ENCODE data around the gene GSTM1.
A peak's percentile ranks its signal among the peaks of the same experiment; 100 is the strongest.
"Not testable (repeated sequence)": the region's sequence is repeated elsewhere in the genome, so short reads cannot be mapped to it uniquely, and the experiment has no call there.

Gene GSTM1

DNA sequence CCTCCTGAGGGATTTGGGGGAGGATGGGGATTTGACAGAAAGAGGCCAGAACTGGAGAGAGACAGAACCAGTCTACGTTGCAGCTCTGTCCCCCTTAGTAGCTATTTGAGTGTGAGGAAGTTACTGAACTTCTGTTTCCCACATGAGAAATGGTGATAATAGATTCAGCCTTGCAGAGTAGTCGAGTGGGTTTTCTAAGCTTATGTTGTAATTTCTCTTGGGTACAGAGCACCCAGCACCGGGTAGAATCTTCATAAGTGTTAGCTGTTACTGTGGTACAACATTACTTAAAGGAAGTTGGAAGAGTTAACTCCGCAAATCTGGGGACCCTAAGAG, 27.0 kb upstream of the GSTM1 start:
- DNase-seq = not testable (repeated sequence)

DNA sequence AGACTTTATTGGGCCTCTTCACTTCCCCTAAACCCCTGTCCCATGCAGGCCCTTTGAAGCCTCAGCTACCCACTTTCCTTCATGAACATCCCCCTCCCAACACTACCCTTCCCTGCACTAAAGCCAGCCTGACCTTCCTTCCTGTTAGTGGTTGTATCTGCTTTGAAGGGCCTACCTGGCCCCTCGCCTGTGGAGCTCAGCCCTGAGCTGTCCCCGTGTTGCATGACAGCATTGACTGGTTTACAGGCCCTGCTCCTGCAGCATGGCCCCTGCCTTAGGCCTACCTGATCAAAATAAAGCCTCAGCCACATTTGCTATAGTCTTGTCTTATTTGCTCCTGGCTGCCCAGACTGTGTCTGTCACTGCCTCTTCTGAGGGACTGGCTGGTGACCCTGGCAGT, 26.2 kb upstream of the GSTM1 start:
- no peak for DNase-seq

DNA sequence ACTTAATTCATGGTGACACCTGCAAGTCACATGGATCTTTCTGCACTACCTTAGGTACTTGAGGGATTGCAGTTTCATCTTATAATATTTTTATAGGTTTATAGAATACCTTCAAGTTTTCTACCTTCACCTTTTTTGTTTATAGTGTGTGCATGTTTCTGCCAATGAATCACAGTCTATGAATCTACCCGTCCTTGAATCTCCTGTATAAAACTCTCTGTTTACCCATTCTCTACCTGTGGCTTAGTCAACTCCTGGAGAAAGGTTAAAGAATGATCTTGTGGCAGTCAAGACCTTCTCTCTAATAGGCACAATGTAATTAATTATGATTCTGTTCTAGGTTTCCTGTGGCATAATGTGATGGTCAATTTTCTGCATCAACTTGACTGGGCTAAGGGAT, 22.9 kb upstream of the GSTM1 start:
- no peak for DNase-seq

DNA sequence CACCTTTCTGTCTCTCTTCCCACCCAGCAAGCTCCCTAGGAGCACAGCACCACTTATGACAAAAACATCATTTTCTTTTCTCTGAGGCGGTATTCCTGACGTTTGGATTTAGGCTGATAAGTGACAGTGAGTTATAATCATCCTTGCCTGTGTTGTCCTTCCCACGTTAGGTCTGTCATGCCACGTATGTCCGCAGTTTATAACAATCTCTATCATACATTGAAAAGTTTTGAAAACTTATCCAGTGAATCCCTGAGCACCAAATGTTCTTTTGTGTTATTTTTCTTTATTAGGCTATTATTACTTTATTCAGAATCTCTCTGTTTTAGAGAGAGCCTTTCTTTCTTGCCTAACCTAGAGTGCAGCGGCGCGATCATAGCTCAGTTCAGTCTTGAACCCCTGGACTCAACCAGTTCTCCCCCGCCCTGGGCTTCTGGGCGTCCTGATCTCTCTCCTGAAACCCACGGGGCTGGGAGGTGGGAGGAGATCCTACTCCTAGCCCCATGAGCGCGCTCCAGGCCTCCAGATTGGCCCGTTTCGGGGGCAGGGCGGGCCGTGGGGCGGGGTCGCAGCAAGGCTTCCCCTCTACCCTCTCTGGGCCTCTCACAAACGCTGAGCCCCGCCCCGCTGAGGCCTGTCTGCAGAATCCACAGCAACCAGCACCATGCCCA, 20.0 kb upstream of the GSTM1 start, which contains the start of gene GSTM2:
Gene GSTM2, plus strand, starts transcription at position 606 of the 671 bp plus-strand sequence. Its CDS starts 59 bp downstream, at position 665.
- peak; percentile 70 to 77 for DNase-seq

DNA sequence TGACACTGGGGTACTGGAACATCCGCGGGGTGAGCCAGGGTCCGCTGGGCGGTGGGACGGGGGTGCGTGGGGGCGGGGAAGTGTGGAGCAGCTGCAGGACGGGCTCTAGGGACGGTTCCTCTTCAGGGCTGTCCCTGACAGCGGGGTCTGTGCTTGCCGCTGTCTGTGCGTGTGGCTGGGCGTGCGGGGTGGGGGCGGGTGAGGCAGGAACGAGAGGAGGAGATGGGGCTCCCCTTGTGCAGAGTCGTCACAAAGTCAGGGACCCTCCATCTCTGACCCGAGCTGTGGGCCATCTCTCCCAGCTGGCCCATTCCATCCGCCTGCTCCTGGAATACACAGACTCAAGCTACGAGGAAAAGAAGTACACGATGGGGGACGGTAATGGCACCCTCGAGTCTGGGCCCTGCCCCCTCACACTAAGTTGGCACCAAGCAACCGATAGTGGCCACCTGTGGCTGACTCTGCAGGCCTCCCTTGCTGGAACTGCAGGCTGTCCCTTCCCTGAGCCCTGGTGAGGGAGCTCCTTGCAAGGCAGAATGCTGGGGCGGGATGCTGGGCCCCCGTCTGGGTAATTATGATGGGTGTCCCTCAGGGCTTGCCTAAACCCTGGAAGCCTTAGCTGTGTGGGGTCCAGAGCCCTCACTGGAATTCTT, 19.4 kb upstream of the GSTM1 start:
- no peak for DNase-seq

DNA sequence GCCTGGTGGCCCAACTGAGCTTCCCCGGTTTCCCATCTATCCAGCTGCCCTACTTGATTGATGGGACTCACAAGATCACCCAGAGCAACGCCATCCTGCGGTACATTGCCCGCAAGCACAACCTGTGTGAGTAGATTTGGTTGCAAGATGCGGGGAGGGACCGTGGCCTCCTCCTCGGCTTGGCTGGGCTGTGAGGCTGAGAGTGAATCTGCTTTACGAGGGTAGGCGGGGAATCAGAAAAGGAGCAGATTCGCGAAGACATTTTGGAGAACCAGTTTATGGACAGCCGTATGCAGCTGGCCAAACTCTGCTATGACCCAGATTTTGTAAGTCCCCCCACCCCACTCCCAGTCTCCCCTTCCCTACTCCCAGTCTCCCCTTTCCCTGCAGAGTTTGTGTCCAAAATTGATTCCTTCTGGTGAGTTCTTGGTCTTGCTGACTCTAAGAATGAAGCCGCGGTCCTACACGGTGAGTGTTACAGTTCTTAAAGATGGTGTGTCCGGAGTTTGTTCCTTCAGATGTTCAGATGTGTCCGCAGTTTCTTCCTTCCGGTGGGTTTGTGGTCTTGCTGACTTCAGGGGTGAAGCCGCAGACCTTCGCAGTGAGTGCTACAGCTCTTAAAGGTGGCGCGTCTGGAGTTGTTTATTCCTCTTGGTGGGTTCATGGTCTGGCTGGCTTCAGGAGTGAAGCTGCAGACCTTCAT, 18.2 kb upstream of the GSTM1 start:
- DNase-seq = no peak

DNA sequence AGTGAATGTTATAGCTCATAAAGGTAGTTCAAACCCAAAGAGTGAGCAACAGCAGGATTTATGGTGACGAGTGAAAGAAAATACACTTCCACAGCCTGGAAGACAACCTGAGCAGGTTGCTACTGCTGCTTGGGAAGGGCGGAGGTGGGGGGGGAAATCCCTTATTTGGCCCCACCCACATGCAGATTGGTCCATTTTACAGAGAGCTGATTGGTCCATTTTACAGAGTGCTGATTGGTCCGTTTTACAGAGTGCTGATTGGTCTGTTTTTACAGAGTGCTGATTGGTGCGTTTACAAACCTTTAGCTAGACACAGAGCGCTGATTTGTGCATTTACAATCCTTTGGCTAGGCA, 17.7 kb upstream of the GSTM1 start:
- not testable (repeated sequence) for DNase-seq

DNA sequence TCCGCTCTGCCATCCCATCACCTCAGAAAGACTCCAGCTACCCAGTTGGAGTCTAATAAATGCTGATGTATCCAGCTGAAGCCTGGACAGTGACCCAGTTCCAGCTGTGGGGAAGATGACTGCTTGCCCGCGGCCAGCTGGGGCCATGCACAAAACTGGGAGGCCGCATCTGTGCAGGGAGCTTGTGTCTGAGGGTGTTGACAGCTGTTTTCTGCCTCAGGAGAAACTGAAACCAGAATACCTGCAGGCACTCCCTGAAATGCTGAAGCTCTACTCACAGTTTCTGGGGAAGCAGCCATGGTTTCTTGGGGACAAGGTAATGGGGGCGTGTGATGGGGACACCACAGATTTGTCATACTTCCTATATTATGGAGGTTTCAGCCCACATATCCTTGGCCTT, 16.6 kb upstream of the GSTM1 start:
- no peak for DNase-seq

DNA sequence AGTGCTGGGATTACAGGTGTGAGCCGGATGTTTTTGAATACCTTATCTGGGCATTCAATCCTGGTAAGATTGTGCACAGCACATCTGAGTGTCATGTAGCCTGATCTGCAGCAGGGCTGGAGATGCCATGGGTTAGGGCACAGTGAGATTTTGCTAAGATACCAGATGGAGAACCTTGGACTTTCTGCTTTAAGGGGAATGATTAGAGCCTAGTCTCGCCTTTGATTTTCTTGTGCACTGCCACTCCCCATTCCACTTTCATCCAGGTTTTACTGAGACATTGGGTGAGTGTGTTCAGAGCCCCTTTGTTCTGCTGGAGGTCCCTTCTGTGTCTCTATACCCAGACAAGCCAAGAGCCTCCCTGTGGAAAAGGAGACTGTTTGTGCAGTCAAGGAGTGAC, 13.8 kb upstream of the GSTM1 start:
- not testable (repeated sequence) for DNase-seq

DNA sequence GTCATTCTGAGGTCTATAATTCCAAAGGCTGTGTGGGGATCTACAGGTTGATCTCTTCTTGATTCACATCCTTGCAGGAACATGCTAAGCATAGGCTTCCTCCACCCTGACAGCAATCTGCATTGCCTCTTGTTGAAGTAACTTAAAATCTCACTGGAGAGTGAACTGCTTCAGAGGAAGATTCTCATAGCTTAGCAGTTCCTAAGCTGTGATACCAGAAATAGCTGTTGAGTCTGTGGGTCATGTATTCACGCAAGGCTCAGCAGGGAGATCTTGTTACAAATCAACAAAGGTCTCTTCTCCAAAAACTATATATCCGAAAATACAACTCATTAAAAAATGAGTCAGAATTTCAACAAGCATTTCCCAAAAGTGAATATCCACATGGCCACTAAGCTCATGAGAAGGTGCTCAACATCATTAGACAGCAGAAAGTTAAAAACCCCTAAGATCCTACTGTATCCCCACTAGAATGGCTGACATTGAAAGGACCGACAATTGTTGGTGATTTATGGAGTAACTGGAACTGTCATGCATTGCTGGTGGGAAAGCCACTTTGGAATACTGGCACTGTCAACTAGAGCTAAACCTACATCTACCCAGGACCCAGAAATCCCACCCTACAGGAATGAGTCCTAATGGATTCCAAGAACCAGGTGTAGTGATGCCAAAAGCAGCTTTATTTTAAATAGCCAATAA, 10.8 kb upstream of the GSTM1 start:
- not testable (repeated sequence) for DNase-seq

DNA sequence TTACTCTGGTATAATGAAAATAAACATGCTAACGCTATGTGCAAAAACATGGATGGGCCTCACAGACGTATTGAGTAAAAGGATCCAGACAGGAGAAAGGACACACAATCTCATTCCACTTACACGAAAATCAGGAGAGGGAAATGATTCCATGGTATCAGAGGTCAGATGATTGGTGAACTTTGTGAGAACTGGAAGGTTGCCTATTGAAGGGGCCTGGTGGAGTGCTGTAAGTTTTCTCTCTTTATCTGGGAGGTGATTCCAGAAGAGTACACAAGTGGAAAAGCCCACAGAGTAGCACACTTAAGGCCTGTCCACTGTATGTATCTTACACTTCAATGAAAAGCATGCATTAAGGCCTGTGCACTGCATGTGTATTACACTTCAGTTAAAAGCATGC, 10.2 kb upstream of the GSTM1 start:
- no peak for DNase-seq

DNA sequence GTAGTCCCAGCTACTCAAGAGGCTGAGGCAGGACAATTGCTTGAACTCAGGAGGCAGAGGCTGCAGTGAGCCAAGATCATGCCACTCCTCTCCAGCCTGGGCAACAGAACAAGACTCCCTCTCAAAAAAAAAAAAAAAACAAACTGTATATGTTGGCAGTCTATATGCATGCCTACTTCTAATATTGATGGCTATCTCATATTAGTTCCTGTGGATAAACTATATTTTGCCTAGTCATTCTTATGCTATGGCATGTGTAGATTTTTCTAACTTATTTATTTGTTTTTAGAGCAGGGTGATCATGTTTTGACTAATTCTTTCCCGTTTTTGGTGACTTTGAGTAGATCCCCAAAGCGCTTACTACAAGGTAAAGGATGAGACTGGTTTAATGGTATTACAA, 9.0 kb upstream of the GSTM1 start:
- not testable (repeated sequence) for DNase-seq

DNA sequence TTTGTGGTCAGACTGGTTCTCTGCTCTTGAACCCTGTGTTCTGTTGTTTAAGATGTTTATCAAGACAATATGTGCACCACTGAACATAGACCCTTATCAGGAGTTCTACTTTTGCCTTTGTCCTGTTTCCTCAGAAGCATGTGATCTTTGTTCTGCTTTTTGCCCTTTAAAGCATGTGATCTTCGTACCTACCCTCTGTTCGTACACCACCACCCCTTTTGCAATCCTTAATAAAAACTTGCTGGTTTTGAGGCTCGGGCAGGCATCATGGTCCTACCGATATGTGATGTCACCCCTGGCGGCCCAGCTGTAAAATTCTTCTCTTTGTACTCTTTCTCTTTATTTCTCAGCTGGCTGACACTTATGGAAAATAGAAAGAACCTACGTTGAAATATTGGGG, 2.8 kb upstream of the GSTM1 start:
- DNase-seq = not testable (repeated sequence)

DNA sequence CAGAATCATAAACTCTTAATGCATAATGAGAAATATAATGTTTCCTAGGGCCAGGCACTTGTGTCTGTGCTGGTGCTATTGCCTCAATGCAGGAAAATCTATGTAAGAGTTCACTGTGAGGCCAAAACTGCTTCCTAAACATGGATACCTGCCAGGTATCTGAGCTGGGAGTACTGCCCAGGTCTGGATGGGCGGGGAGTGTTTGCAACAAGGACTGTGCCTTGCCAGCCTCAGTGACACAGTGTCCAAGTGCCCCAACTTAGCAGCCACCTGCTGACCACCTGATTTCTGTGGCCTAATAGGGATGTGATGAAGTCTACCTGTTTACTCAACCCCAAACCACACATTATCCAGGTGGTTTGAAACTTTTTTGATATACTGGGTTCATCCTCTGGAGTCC, 2.2 kb upstream of the GSTM1 start:
- not testable (repeated sequence) for DNase-seq

DNA sequence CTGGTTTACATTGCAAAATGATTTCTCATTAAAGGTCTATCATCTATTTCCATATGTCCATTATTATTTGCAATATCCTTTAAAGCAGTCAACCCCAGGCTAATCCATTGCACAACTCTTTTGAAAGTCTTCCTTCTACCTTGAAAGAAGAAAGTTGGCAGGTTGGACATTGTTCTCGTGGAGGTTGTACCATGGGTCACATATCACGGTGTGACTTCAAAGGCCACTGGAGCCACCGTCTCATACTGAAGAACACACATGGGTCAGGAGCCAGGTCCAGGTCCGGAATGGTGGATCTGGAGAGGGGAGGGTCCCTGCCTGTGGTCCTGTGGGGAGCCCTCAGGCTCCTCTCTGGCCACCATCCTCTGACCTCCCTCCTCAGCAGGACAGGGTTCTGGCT, 1.7 kb upstream of the GSTM1 start:
- DNase-seq = not testable (repeated sequence)

DNA sequence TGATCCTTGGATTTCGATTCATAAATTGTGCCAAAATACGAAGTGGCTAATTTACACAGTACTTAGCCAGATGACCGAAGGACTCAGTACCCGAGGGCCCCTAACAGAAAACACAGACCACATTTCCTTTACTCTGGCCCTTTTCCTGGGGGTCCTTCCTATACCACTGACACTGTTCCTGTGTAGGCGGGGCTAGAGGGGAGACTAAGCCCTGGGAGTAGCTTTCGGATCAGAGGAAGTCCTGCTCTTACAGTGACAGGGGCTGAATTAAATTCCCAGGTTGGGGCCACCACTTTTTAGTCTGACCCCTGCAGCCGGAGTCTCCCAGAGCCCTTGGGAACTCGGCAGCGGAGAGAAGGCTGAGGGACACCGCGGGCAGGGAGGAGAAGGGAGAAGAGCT, 508 bp upstream of the GSTM1 start:
- not testable (repeated sequence) for DNase-seq

DNA sequence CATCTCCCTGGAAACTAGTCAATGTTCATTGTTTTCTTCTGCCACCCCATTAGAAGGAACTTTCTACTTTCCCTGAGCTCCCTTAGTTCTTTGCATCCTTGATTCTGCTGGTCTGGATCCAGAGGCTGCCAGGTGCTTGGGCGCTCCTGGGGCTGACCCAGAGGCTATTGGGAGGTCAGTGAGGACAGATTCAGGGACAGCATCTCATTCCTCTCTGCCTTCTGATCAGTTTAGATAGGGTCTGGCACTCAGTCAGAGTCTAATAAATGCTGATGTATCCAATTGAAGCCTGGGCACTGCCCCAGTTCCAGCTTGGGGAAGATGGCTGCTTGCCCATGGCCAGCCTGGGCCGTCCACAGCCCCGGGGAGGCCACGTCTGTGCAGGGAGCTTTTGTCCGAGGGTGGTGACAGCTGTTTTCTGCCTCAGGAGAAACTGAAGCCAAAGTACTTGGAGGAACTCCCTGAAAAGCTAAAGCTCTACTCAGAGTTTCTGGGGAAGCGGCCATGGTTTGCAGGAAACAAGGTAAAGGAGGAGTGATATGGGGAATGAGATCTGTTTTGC, 2.3 kb downstream of the GSTM1 start:
- no peak for DNase-seq

DNA sequence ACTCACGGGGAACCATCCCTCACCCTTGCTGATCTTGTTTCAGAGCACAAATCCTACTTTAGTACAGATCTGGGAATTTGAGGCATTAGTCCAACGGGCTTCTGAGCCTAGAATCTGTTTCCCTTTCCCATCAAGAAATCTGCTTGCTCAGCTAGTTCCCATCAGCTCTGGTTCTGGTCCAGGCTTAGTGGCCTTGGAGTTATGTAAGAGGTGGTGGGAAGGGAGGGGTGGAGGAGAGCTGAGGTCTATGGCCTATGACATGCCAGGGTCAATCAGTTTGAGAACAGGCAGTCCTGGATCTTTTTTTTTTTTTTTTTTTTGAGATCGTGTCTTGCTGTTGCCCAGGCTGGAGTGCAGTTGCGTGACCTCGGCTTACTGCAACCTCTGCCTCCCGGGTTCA, 4.1 kb downstream of the GSTM1 start:
- DNase-seq = no peak

DNA sequence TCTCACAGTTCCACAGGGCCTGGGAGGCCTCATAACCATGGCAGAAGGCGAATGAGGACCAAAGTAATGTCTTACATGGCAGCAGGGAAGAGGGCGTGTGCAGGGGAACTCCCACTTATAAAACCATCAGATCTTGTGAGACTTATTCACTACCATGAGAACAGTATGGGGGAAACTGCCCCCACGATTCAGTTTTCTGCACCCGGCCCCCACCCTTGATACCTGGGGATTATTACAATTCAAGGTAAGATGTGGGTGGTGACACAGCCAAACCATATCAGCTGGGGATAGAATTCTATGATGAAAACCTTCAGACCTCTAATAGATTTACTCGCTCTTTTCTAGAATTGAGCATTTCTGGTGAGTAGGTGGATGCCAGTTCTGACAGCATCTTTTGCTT, 6.8 kb downstream of the GSTM1 start:
- DNase-seq = not testable (repeated sequence)

DNA sequence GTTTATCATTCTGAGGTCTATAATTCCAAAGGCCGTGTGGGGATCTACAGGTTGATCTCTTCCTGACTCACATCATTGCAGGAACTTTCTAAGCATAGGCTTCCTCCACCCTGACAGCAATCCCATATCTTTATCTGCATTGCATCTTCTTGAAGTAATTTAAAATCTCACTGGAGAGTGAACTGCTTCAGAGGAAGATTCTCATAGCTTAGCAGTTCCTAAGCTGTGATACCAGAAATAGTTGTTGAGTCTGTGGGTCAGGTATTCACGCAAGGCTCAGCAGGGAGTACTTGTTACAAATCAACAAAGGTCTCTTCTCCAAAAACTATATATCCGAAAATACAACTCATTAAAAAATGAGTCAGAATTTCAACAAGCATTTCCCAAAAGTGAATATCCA, 7.5 kb downstream of the GSTM1 start:
- not testable (repeated sequence) for DNase-seq

DNA sequence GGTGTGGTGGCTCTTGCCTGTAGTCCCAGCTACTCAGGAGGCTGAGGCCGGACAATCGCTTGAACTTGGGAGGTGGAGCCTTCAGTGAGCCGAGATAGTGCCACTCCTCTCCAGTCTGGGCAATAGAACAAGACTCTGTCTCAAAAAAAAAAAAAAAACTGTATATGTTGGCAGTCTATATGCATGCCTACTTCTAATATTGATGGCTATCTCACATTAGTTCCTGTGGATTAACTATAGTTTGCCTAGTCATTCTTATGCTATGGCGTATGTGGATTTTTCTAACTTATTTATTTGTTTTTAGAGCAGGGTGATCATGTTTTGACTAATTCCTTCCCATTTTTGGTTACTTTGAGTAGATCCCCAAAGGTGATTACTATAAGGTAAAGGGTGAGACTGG, 9.4 kb downstream of the GSTM1 start:
- no peak for DNase-seq

DNA sequence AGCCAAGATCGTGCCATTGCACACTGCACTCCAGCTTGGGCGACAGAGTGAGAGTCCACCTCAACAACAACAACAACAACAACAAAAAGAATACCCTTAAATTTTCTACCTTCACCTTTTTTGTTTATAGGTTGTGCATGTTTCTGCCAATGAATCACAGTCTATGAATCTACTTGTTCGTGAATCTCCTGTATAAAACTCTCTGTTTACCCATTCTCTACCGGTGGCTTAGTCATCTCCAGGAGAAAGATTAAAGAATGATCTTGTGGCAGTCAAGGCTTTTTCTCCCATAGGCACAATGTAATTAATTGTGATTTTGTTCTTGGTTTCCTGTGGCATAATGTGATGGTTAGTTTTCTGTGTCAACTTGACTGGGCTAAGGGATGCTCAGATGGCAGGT, 10.2 kb downstream of the GSTM1 start:
- DNase-seq = not testable (repeated sequence)

DNA sequence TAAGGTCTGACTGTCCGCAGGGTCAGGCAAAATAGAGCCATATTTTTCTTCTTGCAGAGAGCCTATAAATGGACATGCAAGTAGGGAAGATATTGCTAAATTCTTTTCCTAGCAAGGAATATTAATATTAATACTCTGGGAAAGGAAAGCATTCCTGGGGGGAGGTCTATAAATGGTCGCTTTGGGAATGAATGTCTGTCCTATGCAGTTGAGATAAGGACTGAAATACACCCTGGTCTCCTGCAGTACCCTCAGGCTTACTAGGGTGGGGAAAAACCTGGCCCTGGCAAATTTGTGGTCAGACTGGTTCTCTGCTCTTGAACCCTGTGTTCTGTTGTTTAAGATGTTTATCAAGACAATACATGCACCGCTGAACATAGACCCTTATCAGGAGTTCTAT, 15.3 kb downstream of the GSTM1 start:
- DNase-seq = not testable (repeated sequence)
